HG03060 (cell line): ENCODE measurements around the gene ABI1.

Experiments used
- ATAC-seq: cut with Tn5 transposase; IDR thresholded peaks from one replicate; pipeline ENCODE4 v1.9.1; 2021; ENCODE audit warnings: low read depth, moderate number of reproducible peaks; ENCODE audit not compliant: unreplicated experiment

ABI1 gene

GRCh38 chr10:26855186-26855585 lies 5.6 kb downstream of the ABI1 start:
- no peak for ATAC-seq

GRCh38 chr10:26854524-26854923 lies 6.2 kb downstream of the ABI1 start:
- ATAC-seq: no peak

DNA sequence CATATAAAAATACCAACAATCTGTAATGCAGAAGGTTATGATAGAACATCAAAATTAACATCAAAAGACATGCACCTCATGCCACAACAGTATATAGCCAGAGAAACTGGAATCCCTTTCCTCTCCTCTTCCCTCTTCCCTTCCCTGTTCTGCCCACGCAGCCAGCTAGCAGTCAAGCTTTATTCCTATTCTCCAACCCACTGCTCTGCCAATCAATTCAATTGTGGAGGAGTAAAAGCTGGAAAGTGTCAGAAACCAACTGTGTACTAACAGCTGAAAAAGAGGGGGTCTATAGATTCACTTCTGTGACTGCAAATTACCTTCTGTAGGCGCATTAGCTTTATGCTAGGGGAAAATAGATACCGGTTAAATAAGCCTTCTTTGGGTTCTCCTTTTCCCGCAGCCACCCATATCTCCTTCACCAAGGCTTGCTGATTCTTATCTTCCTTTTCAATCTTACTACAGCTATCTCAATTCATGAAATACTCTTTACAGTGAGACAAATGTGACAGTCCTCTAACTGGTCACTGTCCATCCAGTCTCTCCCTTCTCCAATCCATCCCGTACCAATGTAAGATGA lies 16.3 kb downstream of the ABI1 start:
- ATAC-seq: no peak

DNA sequence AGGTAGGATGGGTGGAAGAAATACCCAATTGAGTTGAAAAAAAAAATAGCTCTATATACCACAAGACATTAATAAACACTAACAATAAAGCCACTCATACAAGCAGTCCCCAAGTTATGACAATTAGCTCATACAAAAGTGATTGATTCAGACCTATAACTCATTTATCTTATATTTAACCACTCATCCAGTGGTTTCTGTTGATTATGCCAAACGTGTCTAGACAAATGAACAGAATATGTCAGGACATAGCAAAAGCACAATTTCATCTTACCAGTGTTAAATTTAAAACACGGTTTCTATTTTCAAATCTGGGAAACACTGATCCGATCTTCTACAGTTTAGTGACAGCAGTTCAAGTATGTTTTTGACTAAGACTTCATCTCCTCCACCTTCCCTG lies 17.0 kb downstream of the ABI1 start:
- ATAC-seq: no peak

- ATAC-seq: no peak
Observed at GRCh38 chr10:26841733-26842317, 18.9 kb downstream of the ABI1 start.

DNA sequence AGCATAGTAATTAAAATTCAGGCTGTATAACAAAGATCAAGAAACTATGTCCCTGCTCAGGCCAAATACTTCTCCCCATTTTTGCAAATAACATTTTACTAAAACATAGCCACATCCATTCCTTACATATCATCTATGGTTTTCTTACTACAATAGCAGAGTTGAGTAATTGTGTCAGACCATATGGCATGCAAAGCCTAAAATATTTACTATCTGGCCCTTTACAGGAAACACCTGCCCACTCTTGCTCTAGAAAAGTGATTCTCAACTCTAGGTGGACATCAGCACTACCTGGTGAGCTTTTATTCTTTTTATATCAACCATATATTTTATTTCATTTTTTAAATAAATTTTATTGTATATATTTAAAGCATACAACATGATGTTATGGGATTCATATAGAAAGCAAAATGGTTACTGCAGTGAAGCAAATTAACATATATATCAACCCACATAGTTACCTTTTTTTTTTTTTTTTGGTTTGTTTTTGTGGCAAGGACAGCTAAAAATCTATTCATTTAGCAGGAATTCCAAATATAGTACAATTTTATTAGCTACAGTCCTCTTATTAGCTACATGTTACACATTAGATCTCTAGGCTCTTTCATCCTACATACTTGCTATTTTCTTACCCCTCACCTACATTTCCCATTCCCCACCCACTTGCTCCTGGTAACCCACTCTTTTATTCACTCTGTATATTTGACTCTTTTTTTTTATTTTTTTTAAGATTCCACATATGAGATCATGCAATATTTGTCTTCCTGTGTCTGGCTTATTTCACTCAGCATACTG lies 19.6 kb downstream of the ABI1 start:
- ATAC-seq: no peak

DNA sequence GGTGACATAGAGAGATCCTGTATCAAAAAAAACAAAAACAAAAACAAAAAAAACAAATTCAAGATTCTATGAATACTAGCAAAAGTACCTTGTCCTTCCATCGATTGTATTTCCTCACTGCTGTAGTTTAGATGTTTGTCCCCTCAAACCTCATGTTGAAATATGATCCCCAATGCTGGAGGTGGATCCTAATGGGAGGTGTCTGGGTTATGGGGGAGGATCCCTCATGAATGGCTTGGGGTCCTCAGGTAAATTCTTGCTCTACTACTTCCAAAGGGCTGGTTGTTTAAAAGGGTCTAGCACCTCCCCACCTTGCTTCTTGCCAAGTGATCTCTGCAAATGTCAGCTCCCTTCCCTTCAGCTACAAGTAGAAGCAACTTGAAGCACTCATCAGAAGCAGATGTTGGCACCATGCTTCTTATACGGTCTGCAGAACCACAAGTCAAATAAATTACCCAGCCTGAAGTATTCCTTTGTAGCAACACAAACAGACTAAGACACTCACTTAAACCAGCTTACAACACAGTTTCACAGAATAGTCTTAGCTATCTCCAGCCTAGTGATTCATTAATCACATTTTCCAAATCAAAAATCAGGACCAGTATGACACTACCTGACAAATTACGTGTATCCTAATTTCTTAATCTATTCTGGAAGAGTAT lies 20.7 kb downstream of the ABI1 start:
- no peak for ATAC-seq

DNA sequence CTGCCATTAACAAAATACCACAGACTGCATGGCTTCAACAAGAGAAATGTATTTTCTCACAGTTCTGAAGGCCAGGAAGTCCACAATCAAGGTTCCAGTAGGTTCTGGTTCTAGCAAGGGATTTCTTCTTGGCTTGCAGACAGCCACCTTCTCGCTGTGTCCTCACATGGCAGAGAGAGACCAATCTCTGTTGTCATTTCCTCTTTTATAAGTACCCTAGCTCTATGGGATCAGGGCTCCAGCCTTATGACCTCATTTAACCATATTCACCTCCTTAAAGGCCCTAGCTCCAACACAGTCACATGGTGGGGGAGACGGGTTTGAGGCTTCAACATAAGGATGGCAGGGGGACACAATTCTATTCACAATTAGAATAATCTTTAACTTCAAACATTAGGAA lies 23.6 kb downstream of the ABI1 start:
- no peak for ATAC-seq

DNA sequence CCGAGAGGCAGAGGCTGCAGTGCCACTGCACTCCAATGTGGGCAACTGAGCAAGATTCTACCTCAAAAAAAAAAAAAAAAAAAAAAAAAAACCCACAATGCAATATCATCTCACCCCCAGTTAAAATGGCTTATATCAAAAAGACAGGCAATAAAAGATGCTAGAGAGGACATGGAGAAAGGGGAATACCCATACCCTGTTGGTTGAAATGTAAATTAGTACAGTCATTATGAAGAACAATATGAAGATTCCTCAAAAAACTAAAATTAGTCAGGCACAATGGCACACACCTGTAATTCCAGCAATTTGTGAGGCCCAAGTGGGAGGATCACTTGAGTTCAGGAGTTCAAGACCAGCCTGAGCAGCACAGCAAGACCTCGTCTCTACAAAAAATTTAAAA lies 25.7 kb downstream of the ABI1 start:
- ATAC-seq: no peak

- no peak for ATAC-seq
Observed at GRCh38 chr10:26832960-26833359, 27.8 kb downstream of the ABI1 start.

DNA sequence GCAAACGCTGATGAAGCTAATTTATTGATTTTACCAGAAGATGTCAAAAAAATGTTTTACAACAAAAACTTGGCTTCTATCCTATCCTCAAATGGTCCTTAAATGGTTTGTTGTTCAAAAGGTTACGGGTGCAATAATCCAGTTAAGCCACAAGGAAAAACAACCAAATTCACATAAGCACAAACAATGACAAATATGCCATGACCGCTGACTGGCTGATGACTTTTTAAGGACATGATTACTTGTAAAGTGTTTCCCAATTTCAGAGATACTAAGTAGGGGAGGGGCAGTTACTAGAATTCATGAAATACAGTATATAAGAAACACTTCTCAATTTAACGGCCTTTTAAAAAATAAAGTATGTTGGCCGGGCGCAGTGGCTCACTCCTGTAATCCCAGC lies 28.8 kb downstream of the ABI1 start:
- no peak for ATAC-seq

GRCh38 chr10:26829810-26830515 lies 30.8 kb downstream of the ABI1 start:
- ATAC-seq: no peak

- no peak for ATAC-seq
Observed at GRCh38 chr10:26824015-26824690, 36.6 kb downstream of the ABI1 start.

DNA sequence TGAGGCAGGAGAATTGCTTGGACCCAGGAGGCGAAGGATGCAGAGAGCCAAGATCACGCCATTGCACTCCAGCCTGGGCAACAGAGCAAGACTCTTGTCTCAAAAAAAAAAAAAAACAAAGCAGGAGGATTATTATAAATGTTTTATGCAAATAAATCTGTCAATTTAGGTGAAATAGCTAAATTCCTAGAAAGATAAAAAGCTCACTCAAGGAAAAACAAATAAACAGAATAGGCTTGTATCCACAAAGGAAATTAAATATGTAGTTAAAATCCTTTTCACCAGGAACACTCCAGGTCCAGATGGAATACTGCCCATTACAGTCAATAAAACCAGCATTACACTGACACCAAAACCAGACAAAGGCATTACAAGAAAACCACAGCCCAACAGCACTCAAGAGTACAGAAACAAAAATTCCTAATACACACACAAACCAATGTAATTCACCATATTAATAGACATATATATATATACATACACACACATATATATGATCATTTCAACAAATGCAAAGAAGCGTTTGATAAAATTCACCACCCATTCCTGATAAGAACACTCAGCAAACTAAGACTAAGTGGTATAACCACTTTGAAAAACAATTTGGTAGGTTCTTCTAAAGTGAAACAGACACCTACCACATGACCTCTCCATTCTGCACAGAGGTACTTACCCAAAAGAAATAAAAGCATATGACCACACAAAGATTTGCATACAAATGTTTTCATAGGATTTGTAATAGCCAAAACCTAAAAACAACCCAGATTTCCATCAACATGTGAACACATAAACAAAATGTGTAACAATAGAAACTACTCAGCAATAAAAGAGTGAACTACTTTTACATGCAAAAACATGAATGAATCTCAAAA lies 38.8 kb downstream of the ABI1 start:
- ATAC-seq: no peak

GRCh38 chr10:26815500-26815899 lies 45.3 kb downstream of the ABI1 start:
- no peak for ATAC-seq

GRCh38 chr10:26810435-26811026 lies 50.2 kb downstream of the ABI1 start:
- ATAC-seq: no peak

- no peak for ATAC-seq
Observed at GRCh38 chr10:26809973-26810372, 50.8 kb downstream of the ABI1 start.

GRCh38 chr10:26807532-26807931 lies 53.2 kb downstream of the ABI1 start:
- no peak for ATAC-seq

- no peak for ATAC-seq
Observed at GRCh38 chr10:26806557-26806956, 54.2 kb downstream of the ABI1 start.
